IPS DF 19.7 (cell line): ENCODE measurements around the gene RNF31.
"Not testable (repeated sequence)": the region's sequence is repeated elsewhere in the genome, so short reads cannot be mapped to it uniquely, and the experiment has no call there.

Experiments used
- DNase-seq: peaks from one replicate; pipeline ENCODE4 v3.0.0-alpha.2; 2013; ENCODE audit warnings: low read depth, low spot score

The RNF31 gene

DNA sequence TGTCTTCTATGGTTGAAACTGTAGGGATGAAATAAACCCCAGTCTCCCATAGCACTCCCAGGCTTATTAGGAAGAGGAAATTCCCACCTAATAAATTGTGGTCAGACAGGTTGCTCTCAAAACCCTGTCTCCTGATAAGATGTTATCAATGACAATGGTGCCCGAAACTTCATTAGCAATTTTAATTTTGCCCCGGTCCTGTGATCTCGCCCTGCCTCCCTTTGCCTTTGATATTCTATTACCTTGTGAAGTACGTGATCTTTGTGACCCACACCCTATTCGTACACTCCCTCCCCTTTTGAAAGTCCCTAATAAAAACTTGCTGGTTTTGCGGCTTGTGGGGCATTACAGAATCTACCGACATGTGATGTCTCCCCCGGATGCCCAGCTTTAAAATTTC lies 55.2 kb downstream of the RNF31 start:
- DNase-seq: not testable (repeated sequence)

DNA sequence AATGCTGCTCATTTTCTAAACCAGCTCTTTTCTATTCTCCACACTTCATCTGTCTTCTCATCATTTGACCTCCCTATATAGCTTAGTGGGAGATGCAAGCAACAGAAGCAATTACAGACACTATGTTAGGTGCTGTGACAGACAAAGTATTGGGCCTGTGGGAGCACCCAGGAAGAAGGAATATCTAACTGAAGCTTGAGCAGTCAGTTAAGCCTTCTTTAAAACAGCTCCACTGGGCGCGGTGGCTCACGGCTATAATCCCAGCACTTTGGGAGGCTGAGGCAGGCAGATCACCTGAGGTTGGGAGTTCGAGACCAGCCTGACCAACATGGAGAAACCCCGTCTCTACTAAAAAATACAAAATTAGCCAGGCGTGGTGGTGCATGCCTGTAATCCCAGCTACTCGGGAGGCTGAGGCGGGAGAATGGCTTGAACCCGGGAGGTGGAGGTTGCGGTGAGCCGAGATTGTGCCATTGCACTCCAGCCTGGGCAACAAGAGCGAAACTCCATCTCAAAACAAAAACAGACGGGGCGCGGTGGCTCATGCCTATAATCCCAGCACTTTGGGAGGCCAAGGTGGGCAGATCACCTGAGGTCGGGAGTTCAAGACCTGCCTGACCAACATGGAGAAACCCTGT lies 56.1 kb downstream of the RNF31 start:
- DNase-seq: not testable (repeated sequence)

DNA sequence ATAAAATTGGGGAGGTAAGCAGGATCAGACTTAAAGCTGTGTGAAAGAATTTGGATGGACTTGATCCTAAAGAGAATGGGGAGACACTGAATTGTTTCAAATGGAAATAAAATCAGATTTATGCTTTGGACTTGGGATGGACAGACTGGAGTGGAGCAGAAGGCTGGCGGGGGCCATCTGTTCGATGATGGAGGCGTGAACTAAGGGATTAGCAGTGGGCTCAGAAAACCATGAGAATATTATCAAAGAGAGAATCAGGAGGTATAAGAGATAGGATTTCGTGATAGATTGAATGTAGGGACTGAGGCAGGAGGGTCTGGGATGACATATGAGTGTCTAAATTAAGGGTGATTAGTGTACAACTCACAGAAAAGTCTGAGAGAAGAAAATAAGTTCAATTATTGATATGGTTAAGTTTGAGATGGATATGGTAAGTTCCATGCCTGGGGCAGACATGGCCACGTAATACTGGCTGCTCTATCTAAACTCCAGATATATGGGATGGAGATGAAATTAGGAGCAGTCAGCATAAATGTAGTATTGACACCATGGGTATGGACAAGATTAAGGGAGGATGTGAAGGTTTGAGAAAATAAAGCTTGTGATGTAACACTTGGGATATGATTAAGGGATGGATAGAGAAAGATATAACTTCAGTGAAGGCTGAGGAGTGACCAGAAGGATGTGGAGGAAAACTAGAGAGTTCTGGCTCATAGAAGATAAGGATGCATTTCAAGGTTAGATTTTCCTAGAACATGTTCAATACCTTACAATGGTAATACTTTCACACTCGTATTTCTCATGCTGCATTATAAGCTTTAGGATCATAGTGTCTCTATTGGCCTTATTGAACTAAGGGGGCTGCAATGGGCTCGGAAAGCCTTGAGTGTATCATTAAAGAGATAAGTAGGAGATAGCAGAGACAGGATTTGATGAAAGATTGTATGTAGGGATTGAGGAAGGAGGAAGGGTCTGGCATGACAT lies 57.2 kb downstream of the RNF31 start:
- DNase-seq: no peak

DNA sequence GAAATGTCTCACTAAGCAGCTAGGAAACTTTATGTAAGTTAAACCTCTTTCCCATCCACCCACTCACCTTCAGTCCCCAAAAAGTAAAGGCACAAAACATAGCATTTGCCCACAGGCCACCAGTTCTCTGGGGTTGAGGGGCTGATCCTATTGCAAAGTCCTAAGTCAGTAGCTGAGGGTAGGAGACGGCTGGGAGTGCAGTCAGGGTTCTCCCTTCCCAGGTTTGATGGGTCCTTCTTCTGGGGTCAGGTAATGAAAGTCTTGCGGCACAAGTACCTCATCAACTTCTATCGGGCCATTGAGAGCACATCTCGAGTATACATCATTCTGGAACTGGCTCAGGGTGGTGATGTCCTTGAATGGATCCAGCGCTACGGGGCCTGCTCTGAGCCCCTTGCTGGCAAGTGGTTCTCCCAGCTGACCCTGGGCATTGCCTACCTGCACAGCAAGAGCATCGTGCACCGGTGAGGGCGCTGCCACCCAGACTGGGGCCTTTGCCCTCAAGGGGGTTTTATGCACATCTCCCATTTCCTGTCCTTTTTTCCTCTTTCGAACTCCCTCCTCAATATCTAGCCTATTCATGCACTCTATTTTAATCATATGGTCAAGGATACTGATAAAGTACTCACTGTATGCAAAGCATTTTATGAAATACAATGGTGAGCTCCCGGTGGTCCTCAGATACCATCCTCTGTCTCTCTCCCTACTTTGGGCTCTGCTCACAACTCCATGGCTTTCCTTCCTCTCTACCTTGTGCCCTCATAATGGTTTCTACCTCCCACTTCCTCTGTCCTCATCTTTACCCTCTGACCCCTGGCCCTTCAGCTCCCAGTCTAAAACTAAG lies 59.2 kb downstream of the RNF31 start:
- DNase-seq: no peak

DNA sequence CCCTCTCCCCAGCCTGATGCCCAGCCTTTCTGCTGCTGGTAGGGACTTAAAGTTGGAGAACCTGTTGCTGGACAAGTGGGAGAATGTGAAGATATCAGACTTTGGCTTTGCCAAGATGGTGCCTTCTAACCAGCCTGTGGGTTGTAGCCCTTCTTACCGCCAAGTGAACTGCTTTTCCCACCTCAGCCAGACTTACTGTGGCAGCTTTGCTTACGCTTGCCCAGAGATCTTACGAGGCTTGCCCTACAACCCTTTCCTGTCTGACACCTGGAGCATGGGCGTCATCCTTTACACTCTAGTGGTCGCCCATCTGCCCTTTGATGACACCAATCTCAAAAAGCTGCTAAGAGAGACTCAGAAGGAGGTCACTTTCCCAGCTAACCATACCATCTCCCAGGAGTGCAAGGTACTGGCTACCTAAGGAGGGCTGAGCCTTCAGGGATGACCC lies 59.8 kb downstream of the RNF31 start:
- no peak for DNase-seq

DNA sequence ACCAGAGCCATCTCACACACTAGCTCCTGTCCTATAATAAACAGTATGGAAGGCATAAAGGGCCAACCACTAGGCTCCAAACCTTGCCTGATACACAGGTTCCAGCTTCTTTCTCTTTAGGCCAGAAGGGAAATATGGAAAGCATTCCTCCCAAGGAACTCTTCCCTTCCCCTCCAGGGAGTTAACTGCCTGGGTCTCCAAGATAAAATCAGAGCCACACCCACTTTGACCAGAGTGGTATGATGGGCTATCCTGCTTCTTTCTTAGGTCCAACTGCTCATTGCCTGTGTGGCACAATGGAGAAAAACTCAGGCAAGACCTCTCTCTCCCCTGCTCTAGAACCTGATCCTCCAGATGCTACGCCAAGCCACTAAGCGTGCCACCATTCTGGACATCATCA lies 60.3 kb downstream of the RNF31 start:
- no peak for DNase-seq
